Measurements from ENCODE around the gene GHRHR.

DNA sequence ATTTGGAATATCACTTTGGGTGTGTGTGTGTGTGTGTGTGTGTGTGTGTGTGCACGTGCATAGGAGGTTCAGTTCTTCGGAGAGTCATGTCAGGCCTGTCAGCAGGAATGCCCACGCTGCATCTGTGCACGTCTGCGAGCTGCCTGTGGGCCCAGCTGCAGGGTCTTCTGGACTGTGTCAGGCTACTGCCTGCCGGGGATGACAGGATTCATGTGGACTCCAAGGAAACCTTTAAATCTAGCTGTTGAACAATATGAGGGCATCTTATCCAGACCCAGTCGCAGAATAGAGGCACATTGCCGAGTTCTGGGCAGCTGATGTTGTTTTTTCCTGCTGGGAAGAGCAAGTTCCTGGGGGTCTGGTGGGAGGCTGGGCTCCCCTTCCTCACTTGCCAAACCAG lies 33.1 kb upstream of the GHRHR start:
- no peak for TF ChIP-seq EZH2 (optimal IDR thresholded peaks at IDR 0.05; ENCODE audit: low read depth, low read length)
- TF ChIP-seq, protein P1, sequence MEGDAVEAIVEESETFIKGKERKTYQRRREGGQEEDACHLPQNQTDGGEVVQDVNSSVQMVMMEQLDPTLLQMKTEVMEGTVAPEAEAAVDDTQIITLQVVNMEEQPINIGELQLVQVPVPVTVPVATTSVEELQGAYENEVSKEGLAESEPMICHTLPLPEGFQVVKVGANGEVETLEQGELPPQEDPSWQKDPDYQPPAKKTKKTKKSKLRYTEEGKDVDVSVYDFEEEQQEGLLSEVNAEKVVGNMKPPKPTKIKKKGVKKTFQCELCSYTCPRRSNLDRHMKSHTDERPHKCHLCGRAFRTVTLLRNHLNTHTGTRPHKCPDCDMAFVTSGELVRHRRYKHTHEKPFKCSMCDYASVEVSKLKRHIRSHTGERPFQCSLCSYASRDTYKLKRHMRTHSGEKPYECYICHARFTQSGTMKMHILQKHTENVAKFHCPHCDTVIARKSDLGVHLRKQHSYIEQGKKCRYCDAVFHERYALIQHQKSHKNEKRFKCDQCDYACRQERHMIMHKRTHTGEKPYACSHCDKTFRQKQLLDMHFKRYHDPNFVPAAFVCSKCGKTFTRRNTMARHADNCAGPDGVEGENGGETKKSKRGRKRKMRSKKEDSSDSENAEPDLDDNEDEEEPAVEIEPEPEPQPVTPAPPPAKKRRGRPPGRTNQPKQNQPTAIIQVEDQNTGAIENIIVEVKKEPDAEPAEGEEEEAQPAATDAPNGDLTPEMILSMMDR (IDR thresholded peaks at IDR 0.05; ENCODE audit: low read length), result no peak
